ENCODE measurements around the gene MDN1.

Gene MDN1

DNA sequence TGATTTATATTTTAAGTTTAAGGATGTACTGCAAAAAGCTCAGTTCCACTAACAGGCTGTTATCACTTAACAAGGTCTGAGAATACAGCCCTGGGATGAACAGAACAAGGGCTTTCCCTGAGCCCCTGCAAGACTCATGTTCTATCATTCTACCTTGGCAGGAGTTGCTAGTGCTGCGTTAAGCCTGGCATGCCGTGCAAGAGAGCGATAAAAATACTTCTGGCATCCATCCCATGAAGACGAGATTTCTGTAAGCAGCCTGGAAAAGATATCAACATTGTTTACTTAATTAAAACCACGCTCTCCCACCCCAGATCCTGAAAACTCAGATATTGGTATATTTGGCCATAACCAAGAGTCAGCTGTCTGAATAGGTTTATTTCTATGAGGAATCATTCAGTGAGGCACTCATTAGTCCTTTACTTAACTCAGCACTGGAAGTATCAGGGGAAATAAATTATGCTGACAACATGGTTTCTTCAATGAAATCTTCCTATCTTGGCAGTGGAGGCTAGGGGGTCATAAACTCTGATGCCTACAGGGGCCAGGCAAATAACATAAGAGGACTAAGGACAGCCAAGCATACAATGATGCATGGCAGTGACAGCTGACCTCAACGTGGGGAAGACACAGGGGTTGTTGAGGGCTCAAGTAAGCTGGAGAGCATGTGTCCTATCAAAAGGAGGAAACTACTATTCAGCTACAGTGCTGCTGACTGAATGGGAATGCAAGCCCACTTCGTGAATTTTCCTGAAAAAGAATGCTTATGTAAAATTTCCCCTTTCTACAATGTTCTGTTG, 143.4 kb downstream of the MDN1 start:
- H3K4me3 ChIP-seq (ENCODE audit: low read depth, low read length), result no peak overlapping the region
- TF ChIP-seq, protein P1, sequence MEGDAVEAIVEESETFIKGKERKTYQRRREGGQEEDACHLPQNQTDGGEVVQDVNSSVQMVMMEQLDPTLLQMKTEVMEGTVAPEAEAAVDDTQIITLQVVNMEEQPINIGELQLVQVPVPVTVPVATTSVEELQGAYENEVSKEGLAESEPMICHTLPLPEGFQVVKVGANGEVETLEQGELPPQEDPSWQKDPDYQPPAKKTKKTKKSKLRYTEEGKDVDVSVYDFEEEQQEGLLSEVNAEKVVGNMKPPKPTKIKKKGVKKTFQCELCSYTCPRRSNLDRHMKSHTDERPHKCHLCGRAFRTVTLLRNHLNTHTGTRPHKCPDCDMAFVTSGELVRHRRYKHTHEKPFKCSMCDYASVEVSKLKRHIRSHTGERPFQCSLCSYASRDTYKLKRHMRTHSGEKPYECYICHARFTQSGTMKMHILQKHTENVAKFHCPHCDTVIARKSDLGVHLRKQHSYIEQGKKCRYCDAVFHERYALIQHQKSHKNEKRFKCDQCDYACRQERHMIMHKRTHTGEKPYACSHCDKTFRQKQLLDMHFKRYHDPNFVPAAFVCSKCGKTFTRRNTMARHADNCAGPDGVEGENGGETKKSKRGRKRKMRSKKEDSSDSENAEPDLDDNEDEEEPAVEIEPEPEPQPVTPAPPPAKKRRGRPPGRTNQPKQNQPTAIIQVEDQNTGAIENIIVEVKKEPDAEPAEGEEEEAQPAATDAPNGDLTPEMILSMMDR (IDR thresholded peaks at IDR 0.05; ENCODE audit: borderline replicate concordance, insufficient read depth, low read depth, low read length), result no peak

- TF ChIP-seq, protein P1 (IDR thresholded peaks at IDR 0.05; ENCODE audit: borderline replicate concordance, insufficient read depth, low read depth, low read length), result no peak
- H3K4me3 ChIP-seq (ENCODE audit: low read depth, low read length), result no peak overlapping the region
Observed at GRCh38 chr6:89670935-89671565, 148.5 kb downstream of the MDN1 start.

DNA sequence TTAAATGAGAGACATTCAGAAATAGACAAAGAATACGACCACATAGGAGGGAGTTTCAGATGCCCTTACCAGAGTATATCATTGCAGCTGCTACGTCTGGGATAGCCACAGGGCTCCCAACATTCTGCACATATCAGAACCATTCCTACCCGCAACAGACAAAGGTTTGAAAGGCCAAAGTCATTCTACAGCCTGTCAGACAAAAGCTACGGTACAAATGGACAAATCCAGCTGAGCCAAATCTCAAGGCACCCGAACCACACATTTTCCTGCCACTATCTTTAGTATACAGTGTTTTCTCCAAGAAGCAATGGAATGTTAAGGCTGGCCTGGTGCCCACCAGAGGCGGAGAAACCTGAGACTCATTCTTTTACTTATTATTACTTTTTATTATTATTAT, 150.6 kb downstream of the MDN1 start:
- TF ChIP-seq, protein P1 (IDR thresholded peaks at IDR 0.05; ENCODE audit: borderline replicate concordance, insufficient read depth, low read depth, low read length), result no peak
- no peak overlapping the region for H3K4me3 ChIP-seq (ENCODE audit: low read depth, low read length)

DNA sequence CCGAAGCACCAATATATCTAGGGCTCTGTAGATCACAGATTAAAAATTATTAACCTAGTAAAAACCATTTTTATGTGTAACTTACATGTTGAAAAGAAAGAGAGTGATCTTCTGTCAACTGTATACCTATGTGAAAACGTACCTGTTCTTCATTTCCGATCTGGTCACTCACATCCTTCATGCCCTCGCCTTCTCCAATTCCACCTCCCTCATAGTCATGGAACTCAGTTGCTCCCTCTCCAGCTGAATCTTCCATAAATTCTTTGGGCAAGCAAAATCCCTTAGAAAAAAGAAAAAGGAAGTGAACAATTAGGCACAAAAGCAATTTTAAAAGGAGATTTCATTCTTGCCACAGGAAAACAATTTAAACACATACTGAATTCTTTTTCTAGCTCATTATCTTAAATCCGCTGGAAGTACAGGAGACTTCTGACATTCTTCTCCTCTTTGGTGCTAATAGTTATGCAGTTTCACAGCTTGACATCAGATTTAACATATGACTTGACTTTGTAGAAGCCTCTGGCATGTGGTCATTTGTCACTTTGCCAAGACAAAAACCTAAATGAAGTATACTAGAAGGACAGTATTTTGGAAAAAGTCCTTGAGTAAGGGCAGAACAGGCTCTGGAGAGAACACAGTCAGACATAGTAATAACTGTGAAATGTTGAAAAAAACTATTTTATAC, 151.6 kb downstream of the MDN1 start:
- TF ChIP-seq, protein P1 (IDR thresholded peaks at IDR 0.05; ENCODE audit: borderline replicate concordance, insufficient read depth, low read depth, low read length), result no peak
- H3K4me3 ChIP-seq (ENCODE audit: low read depth, low read length), result no peak overlapping the region

GRCh38 chr6:89662659-89663223, 156.9 kb downstream of the MDN1 start:
- H3K4me3 ChIP-seq (ENCODE audit: low read depth, low read length), result no peak overlapping the region
- TF ChIP-seq, protein P1 (IDR thresholded peaks at IDR 0.05; ENCODE audit: borderline replicate concordance, insufficient read depth, low read depth, low read length), result no peak

GRCh38 chr6:89661559-89661958, 158.0 kb downstream of the MDN1 start:
- no peak overlapping the region for H3K4me3 ChIP-seq (ENCODE audit: low read depth, low read length)
- TF ChIP-seq, protein P1 (IDR thresholded peaks at IDR 0.05; ENCODE audit: borderline replicate concordance, insufficient read depth, low read depth, low read length), result no peak
